ENCODE results near the gene RGS7.
A peak's percentile ranks its signal among the peaks of the same experiment; 100 is the strongest.

Gene RGS7

GRCh38 chr1:241356519-241357365 lies at the start of gene RGS7:
TSS of gene RGS7 (minus strand) at chr1:241357205.
- no peak for DNase-seq (ENCODE audit: extremely low read depth, low read depth)
- peak within 1 kb of the TSS; percentile 40 for H3K4me3 ChIP-seq (replicated peaks; ENCODE audit: low read depth, low read length)
- no peak for TF ChIP-seq CTCF (IDR thresholded peaks at IDR 0.05; ENCODE audit: low read depth, low read length, missing control alignments)

- TF ChIP-seq CTCF (IDR thresholded peaks at IDR 0.05; ENCODE audit: low read depth, low read length, missing control alignments) = no peak
- no peak for DNase-seq (ENCODE audit: extremely low read depth, low read depth)
- H3K4me3 ChIP-seq (replicated peaks; ENCODE audit: low read depth, low read length) = no peak overlapping the region
These were observed 49.4 kb upstream of the RGS7 start for GRCh38 chr1:241406421-241406820.

GRCh38 chr1:241401156-241401555 lies 44.2 kb upstream of the RGS7 start:
- TF ChIP-seq CTCF (IDR thresholded peaks at IDR 0.05; ENCODE audit: low read depth, low read length, missing control alignments) = no peak
- no peak overlapping the region for H3K4me3 ChIP-seq (replicated peaks; ENCODE audit: low read depth, low read length)
- no peak for DNase-seq (ENCODE audit: extremely low read depth, low read depth)

- TF ChIP-seq CTCF (IDR thresholded peaks at IDR 0.05; ENCODE audit: low read depth, low read length, missing control alignments) = no peak
- no peak overlapping the region for H3K4me3 ChIP-seq (replicated peaks; ENCODE audit: low read depth, low read length)
- DNase-seq (ENCODE audit: extremely low read depth, low read depth) = no peak
These were observed 40.0 kb upstream of the RGS7 start for GRCh38 chr1:241396747-241397681.

DNA sequence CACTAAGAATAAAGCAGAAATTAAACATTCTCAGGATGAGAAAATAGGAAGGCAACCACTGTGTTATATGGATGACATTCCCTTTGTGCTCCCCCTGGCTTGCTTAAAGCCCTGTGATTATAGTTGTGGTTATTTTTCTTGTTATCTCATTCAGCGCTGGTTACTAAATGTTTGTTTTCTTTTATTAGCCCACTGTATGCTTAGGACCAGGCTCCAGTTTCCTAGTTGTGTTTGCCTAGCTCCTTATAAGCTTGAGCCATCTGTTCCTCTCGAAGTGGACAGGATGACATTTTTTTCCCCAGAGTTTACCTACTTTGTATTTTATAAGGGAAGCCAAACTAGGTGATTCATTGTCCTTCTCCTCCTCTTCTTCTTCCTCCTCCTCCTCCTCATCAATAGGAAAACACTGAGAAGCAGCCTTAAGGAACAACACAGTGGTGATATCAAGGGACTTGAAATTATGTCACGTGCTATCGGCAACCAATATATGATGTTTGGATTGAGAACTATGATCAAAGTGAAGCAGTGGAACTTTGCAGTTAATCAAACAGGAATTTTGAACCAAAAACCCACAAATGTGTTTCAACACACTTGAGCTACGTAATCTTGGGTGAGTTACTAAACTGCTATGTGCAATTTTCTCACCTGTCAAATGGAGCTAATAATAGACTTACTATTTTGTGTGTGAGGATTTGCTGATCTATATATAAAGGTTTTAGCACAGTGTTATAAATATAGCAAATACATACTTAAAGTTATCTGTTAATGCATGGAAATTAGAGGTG lies 35.1 kb upstream of the RGS7 start:
- no peak for DNase-seq (ENCODE audit: extremely low read depth, low read depth)
- TF ChIP-seq CTCF (IDR thresholded peaks at IDR 0.05; ENCODE audit: low read depth, low read length, missing control alignments) = no peak
- H3K4me3 ChIP-seq (replicated peaks; ENCODE audit: low read depth, low read length) = no peak overlapping the region

DNA sequence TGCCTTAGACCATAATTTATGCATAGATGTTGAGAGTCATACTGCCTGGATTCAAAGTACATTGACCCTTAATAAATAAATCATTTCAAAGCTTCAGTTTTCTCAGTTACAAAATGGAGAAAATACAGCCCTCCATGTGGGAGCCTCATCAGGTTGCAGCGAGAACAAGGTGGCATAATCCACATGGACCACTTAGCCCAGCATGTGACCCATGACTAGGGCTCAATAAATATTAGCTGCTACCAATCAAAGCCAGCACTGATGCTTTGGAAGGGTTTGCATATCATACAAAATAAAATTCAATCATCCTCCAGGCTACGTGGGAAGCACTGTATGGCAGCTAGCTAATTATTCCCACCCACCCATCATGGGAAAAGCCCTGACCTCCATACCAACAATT lies 33.5 kb upstream of the RGS7 start:
- no peak for DNase-seq (ENCODE audit: extremely low read depth, low read depth)
- TF ChIP-seq CTCF (IDR thresholded peaks at IDR 0.05; ENCODE audit: low read depth, low read length, missing control alignments) = no peak
- no peak overlapping the region for H3K4me3 ChIP-seq (replicated peaks; ENCODE audit: low read depth, low read length)

Measured in HFF-Myc (cell line).